IPS-18a (cell line): ENCODE data around the gene CNTRL.
A peak's percentile ranks its signal among the peaks of the same experiment; 100 is the strongest.
"Not testable (repeated sequence)": the region's sequence is repeated elsewhere in the genome, so short reads cannot be mapped to it uniquely, and the experiment has no call there.

Experiments
- H3K27ac ChIP-seq: one replicate; pipeline ENCODE4 v1.5.1; 2013; ENCODE audit warnings: low read length
- H3K27me3 ChIP-seq: one replicate; pipeline ENCODE4 v1.6.1; 2013; ENCODE audit warnings: mild to moderate bottlenecking, low read length; ENCODE audit not compliant: control insufficient read depth, insufficient read depth
- H3K36me3 ChIP-seq: one replicate; pipeline ENCODE4 v1.6.1; 2013; ENCODE audit warnings: low read depth, low read length; ENCODE audit not compliant: control insufficient read depth
- H3K4me1 ChIP-seq: one replicate; pipeline ENCODE4 v1.6.1; 2013; ENCODE audit warnings: low read depth, low read length; ENCODE audit not compliant: control insufficient read depth
- H3K4me3 ChIP-seq: one replicate; pipeline ENCODE4 v1.5.1; 2013; ENCODE audit warnings: low read length
- H3K9ac ChIP-seq: one replicate; pipeline ENCODE4 v1.6.1; 2013; ENCODE audit warnings: mild to moderate bottlenecking, low read length, moderate library complexity
- H3K9me3 ChIP-seq: one replicate; pipeline ENCODE4 v1.6.1; 2013; ENCODE audit warnings: low read depth, low read length; ENCODE audit not compliant: control insufficient read depth

Gene CNTRL

GRCh38 chr9:121073038-121073437, 1.7 kb upstream of the CNTRL start:
- Histone ChIP-seq H3K4me1 (peaks cover 3% of the 10 kb centered on the region), H3K27me3 (peaks cover 69% of the 10 kb centered on the region), H3K4me3 (no peak overlapping the region), H3K9me3 (no peaks in the 10 kb centered on the region), H3K36me3 (no peaks in the 10 kb centered on the region), H3K9ac (no peak overlapping the region), H3K27ac (no peak overlapping the region)

GRCh38 chr9:121075251-121076036, 689 bp downstream of the CNTRL start:
- Histone ChIP-seq H3K4me1 (peaks cover 3% of the 10 kb centered on the region), H3K9me3 (no peaks in the 10 kb centered on the region), H3K27me3 (peaks cover 58% of the 10 kb centered on the region), H3K4me3 (peak overlapping the region; percentile 88), H3K9ac (peak overlapping the region; percentile 82), H3K36me3 (no peaks in the 10 kb centered on the region), H3K27ac (no peak overlapping the region)

GRCh38 chr9:121082075-121082474, 7.3 kb downstream of the CNTRL start:
- Histone ChIP-seq H3K4me3 (no peak overlapping the region), H3K36me3 (no peaks in the 10 kb centered on the region), H3K27me3 (no peaks in the 10 kb centered on the region), H3K9me3 (no peaks in the 10 kb centered on the region), H3K9ac (no peak overlapping the region), H3K27ac (no peak overlapping the region), H3K4me1 (no peaks in the 10 kb centered on the region)

- Histone ChIP-seq H3K27me3 (no peaks in the 10 kb centered on the region), H3K4me1 (no peaks in the 10 kb centered on the region), H3K9ac (no peak overlapping the region), H3K9me3 (no peaks in the 10 kb centered on the region), H3K4me3 (no peak overlapping the region), H3K36me3 (no peaks in the 10 kb centered on the region), H3K27ac (no peak overlapping the region)
Observed at GRCh38 chr9:121085661-121086060, 10.9 kb downstream of the CNTRL start.

GRCh38 chr9:121088576-121088975, 13.8 kb downstream of the CNTRL start:
- Histone ChIP-seq H3K9ac (no peak overlapping the region), H3K9me3 (no peaks in the 10 kb centered on the region), H3K4me1 (no peaks in the 10 kb centered on the region), H3K4me3 (no peak overlapping the region), H3K27me3 (no peaks in the 10 kb centered on the region), H3K36me3 (no peaks in the 10 kb centered on the region), H3K27ac (no peak overlapping the region)

- not testable (repeated sequence) for H3K36me3 ChIP-seq, H3K4me3 ChIP-seq, H3K9me3 ChIP-seq, H3K4me1 ChIP-seq, H3K9ac ChIP-seq, H3K27me3 ChIP-seq, H3K27ac ChIP-seq
Observed at GRCh38 chr9:121090743-121091142, 16.0 kb downstream of the CNTRL start.

- Histone ChIP-seq H3K27ac (no peak overlapping the region), H3K4me1 (no peaks in the 10 kb centered on the region), H3K27me3 (no peaks in the 10 kb centered on the region), H3K36me3 (no peaks in the 10 kb centered on the region), H3K4me3 (no peak overlapping the region), H3K9me3 (no peaks in the 10 kb centered on the region), H3K9ac (no peak overlapping the region)
Observed at GRCh38 chr9:121095057-121095456, 20.3 kb downstream of the CNTRL start.

GRCh38 chr9:121098567-121099198, 23.9 kb downstream of the CNTRL start:
- Histone ChIP-seq H3K27ac (no peak overlapping the region), H3K27me3 (no peaks in the 10 kb centered on the region), H3K9ac (no peak overlapping the region), H3K4me3 (no peak overlapping the region), H3K4me1 (no peaks in the 10 kb centered on the region), H3K9me3 (no peaks in the 10 kb centered on the region), H3K36me3 (no peaks in the 10 kb centered on the region)

GRCh38 chr9:121104054-121104453, 29.3 kb downstream of the CNTRL start:
- not testable (repeated sequence) for H3K27ac ChIP-seq, H3K9me3 ChIP-seq, H3K36me3 ChIP-seq, H3K4me3 ChIP-seq, H3K4me1 ChIP-seq, H3K9ac ChIP-seq, H3K27me3 ChIP-seq

- no peaks in the 10 kb centered on the region for H3K27me3 ChIP-seq
- no peak overlapping the region for H3K9ac ChIP-seq
- H3K4me3 ChIP-seq, result no peak overlapping the region
- H3K4me1 ChIP-seq, result peaks cover 6% of the 10 kb centered on the region
- H3K36me3 ChIP-seq, result no peaks in the 10 kb centered on the region
- H3K9me3 ChIP-seq, result no peaks in the 10 kb centered on the region
- H3K27ac ChIP-seq, result no peak overlapping the region
Observed at GRCh38 chr9:121105531-121105930, 30.8 kb downstream of the CNTRL start.

- H3K9ac ChIP-seq, result no peak overlapping the region
- H3K9me3 ChIP-seq, result no peaks in the 10 kb centered on the region
- no peaks in the 10 kb centered on the region for H3K36me3 ChIP-seq
- H3K4me3 ChIP-seq, result no peak overlapping the region
- no peaks in the 10 kb centered on the region for H3K27me3 ChIP-seq
- peaks cover 6% of the 10 kb centered on the region for H3K4me1 ChIP-seq
- H3K27ac ChIP-seq, result no peak overlapping the region
Observed at GRCh38 chr9:121107029-121107428, 32.3 kb downstream of the CNTRL start.

- H3K9ac ChIP-seq, result no peak overlapping the region
- H3K27me3 ChIP-seq, result no peaks in the 10 kb centered on the region
- H3K4me1 ChIP-seq, result peaks cover 6% of the 10 kb centered on the region
- H3K9me3 ChIP-seq, result no peaks in the 10 kb centered on the region
- no peak overlapping the region for H3K27ac ChIP-seq
- H3K4me3 ChIP-seq, result no peak overlapping the region
- H3K36me3 ChIP-seq, result no peaks in the 10 kb centered on the region
Observed at GRCh38 chr9:121107881-121108280, 33.1 kb downstream of the CNTRL start.
